Neural cell (in vitro differentiated cells): Measurements from ENCODE around the gene DERL3. TPM values are rescaled to one million over a fixed set of nuclear protein-coding genes. Genes with fewer than 3 reads are reported as not detected.

Experiments used
- H2AFZ ChIP-seq: fragments of 200-600, 300-800 bp; sonication (generic), shearing (Covaris generic); 2 replicates; pipeline ENCODE4 v1.6.0; 2014; ENCODE audit warnings: low read depth, mild to moderate bottlenecking, antibody characterized with exemption, low read length, moderate library complexity
- H3F3A ChIP-seq: fragments of 200-600 bp; shearing (Covaris generic); 2 replicates; pipeline ENCODE4 v1.6.1; 2016; ENCODE audit warnings: mild to moderate bottlenecking, moderate library complexity, mixed read lengths, antibody characterized with exemption, low read length; ENCODE audit not compliant: insufficient read depth, poor library complexity, severe bottlenecking
- H3K27ac ChIP-seq: fragments of 200-600, 300-800 bp; sonication (generic), shearing (Covaris generic); 2 replicates; pipeline ENCODE4 v1.5.1; 2014; ENCODE audit warnings: mild to moderate bottlenecking, low read length, moderate library complexity
- H3K27me3 ChIP-seq: fragments of 300-800, 200-600 bp; sonication (generic), shearing (Covaris generic); 2 replicates; pipeline ENCODE4 v1.6.0; 2014; ENCODE audit warnings: mild to moderate bottlenecking, low read depth, low read length, moderate library complexity; ENCODE audit not compliant: insufficient read depth
- H3K36me3 ChIP-seq: fragments of 300-800, 200-600 bp; sonication (generic), shearing (Covaris generic); 2 replicates; pipeline ENCODE4 v1.5.1; 2014; ENCODE audit warnings: mild to moderate bottlenecking, antibody characterized with exemption, low read length, moderate library complexity; ENCODE audit not compliant: insufficient read depth
- H3K4me2 ChIP-seq: fragments of 300-800, 200-600 bp; sonication (generic), shearing (Covaris generic); 2 replicates; pipeline ENCODE4 v1.6.0; 2014; ENCODE audit warnings: mild to moderate bottlenecking, low read length
- H3K4me3 ChIP-seq: fragments of 300-800, 200-600 bp; sonication (generic), shearing (Covaris generic); 2 replicates; pipeline ENCODE4 v1.5.1; 2014; ENCODE audit warnings: mild to moderate bottlenecking, low read length, moderate library complexity
- H3K79me2 ChIP-seq: fragments of 200-600 bp; shearing (Covaris generic); replicated peaks from 2 replicates; pipeline ENCODE4 v1.6.0; 2014; ENCODE audit warnings: mild to moderate bottlenecking, low read length, moderate library complexity; ENCODE audit not compliant: insufficient read depth
- H3K9ac ChIP-seq: fragments of 300-800, 200-600 bp; sonication (generic), shearing (Covaris generic); 2 replicates; pipeline ENCODE4 v1.6.1; 2016; ENCODE audit warnings: mild to moderate bottlenecking, low read length, mixed read lengths
- H3K9me2 ChIP-seq: fragments of 200-600 bp; shearing (Covaris generic); 2 replicates; pipeline ENCODE4 v1.6.1; 2016; ENCODE audit warnings: mild to moderate bottlenecking, low read length, mixed read lengths; ENCODE audit not compliant: insufficient read depth
- H3K9me3 ChIP-seq: fragments of 200-600, 300-800 bp; sonication (generic), shearing (Covaris generic); 2 replicates; pipeline ENCODE4 v1.6.1; 2016; ENCODE audit warnings: mild to moderate bottlenecking, mixed run types, low read length, moderate library complexity, mixed read lengths
- H4K20me1 ChIP-seq: fragments of 200-600 bp; shearing (Covaris generic); 2 replicates; pipeline ENCODE4 v1.6.1; 2016; ENCODE audit warnings: mild to moderate bottlenecking, mixed run types; ENCODE audit not compliant: insufficient read depth
- CTCF ChIP-seq: fragments of 450-650 bp; IDR thresholded peaks from 2 replicates; pipeline ENCODE4 v1.5.1; 2014; ENCODE audit warnings: antibody characterized with exemption, mild to moderate bottlenecking, moderate library complexity; ENCODE audit not compliant: poor library complexity, severe bottlenecking
- EP300 ChIP-seq: fragments of 450-650 bp; conservative IDR thresholded peaks from 2 replicates; pipeline ENCODE4 v1.6.1; 2014; ENCODE audit warnings: antibody characterized with exemption, mild to moderate bottlenecking, moderate library complexity; ENCODE audit not compliant: poor library complexity, severe bottlenecking
- EZH2 ChIP-seq: fragments of 200-600, 300-800 bp; shearing (Covaris generic), sonication (generic); IDR thresholded peaks from 2 replicates; pipeline ENCODE4 v1.6.1; 2014; ENCODE audit warnings: antibody characterized with exemption, low read length, borderline replicate concordance, mild to moderate bottlenecking; ENCODE audit not compliant: insufficient read depth, poor library complexity, severe bottlenecking
- MXI1 ChIP-seq: fragments of 450-650 bp; conservative IDR thresholded peaks from 2 replicates; pipeline ENCODE4 v1.6.1; 2014; ENCODE audit warnings: antibody characterized with exemption, mild to moderate bottlenecking; ENCODE audit not compliant: poor library complexity, severe bottlenecking
- POLR2AphosphoS5 ChIP-seq: IDR thresholded peaks from 2 replicates; pipeline ENCODE4 v1.6.1; 2012
- RAD21 ChIP-seq: fragments of 450-650 bp; conservative IDR thresholded peaks from 2 replicates; pipeline ENCODE4 v1.6.1; 2014; ENCODE audit warnings: antibody characterized with exemption, mild to moderate bottlenecking, moderate library complexity
- SMC3 ChIP-seq: fragments of 450-650 bp; conservative IDR thresholded peaks from 2 replicates; pipeline ENCODE4 v1.6.1; 2014; ENCODE audit warnings: antibody characterized with exemption, mild to moderate bottlenecking, moderate library complexity; ENCODE audit not compliant: poor library complexity
- TAF1 ChIP-seq: IDR thresholded peaks from 2 replicates; pipeline ENCODE4 v1.6.1; 2012; ENCODE audit warnings: low read depth
- polyA plus RNA-seq: library from polyadenylated mRNA; depleted of rRNA; stranded (reverse); fragments of >200 nt; gene quantifications from 2 replicates; pipeline ENCODE4 v1.2.3, GENCODE V29; 2014
- TF ChIP-seq, protein P1 (sequence below): IDR thresholded peaks from 2 replicates; pipeline ENCODE4 v1.6.1; 2012; ENCODE audit warnings: borderline replicate concordance

The DERL3 gene
- polyA plus RNA-seq, 1 donor from 2014 or later, result 0.84 TPM

DNA sequence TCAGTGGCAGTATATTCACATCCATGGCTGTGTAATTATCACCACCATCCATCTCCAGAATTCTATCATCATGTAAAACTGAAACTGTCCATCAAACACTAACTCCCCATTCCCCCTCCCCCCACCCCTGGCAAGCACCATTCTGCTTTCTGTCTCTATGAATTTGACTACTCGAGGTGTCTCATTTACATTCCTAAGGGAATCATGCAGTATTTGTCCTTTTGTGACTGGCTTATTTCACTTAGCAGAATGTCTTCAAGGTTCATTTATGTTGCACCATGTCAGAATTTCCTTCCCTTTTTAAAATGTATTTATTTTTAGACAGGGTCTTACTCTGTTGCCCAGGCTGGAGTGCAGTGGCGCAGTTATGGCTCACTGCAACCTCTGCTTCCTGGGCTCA, 20.3 kb downstream of the DERL3 start:
- Histone ChIP-seq H3K27ac (no peak overlapping the region), H3K27me3 (no peaks in the 10 kb centered on the region), H3K4me2 (no peak overlapping the region), H3K9me3 (no peaks in the 10 kb centered on the region), H3K9ac (no peak overlapping the region), H3F3A (no peaks in the 10 kb centered on the region), H3K4me3 (no peak overlapping the region), H3K9me2 (no peaks in the 10 kb centered on the region), H3K79me2 (no peaks in the 10 kb centered on the region), H3K36me3 (peaks cover 13% of the 10 kb centered on the region), H4K20me1 (no peaks in the 10 kb centered on the region), H2AFZ (no peak overlapping the region)
- TF ChIP-seq EP300 (no peak), RAD21 (no peak), CTCF (no peak), POLR2AphosphoS5 (no peak), SMC3 (no peak), TAF1 (no peak), EZH2 (no peak), MXI1 (no peak)
- TF ChIP-seq, protein P1, sequence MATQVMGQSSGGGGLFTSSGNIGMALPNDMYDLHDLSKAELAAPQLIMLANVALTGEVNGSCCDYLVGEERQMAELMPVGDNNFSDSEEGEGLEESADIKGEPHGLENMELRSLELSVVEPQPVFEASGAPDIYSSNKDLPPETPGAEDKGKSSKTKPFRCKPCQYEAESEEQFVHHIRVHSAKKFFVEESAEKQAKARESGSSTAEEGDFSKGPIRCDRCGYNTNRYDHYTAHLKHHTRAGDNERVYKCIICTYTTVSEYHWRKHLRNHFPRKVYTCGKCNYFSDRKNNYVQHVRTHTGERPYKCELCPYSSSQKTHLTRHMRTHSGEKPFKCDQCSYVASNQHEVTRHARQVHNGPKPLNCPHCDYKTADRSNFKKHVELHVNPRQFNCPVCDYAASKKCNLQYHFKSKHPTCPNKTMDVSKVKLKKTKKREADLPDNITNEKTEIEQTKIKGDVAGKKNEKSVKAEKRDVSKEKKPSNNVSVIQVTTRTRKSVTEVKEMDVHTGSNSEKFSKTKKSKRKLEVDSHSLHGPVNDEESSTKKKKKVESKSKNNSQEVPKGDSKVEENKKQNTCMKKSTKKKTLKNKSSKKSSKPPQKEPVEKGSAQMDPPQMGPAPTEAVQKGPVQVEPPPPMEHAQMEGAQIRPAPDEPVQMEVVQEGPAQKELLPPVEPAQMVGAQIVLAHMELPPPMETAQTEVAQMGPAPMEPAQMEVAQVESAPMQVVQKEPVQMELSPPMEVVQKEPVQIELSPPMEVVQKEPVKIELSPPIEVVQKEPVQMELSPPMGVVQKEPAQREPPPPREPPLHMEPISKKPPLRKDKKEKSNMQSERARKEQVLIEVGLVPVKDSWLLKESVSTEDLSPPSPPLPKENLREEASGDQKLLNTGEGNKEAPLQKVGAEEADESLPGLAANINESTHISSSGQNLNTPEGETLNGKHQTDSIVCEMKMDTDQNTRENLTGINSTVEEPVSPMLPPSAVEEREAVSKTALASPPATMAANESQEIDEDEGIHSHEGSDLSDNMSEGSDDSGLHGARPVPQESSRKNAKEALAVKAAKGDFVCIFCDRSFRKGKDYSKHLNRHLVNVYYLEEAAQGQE, result no peak

GRCh38 chr22:23817146-23817545, 21.7 kb downstream of the DERL3 start:
- no peaks in the 10 kb centered on the region for H3F3A ChIP-seq
- H3K4me2 ChIP-seq, result no peak overlapping the region
- no peaks in the 10 kb centered on the region for H3K9me2 ChIP-seq
- H3K79me2 ChIP-seq, result no peaks in the 10 kb centered on the region
- peaks cover 13% of the 10 kb centered on the region for H3K36me3 ChIP-seq
- H3K27ac ChIP-seq, result no peak overlapping the region
- TF ChIP-seq POLR2AphosphoS5, result no peak
- no peak for TF ChIP-seq RAD21
- TF ChIP-seq EP300, result no peak
- TF ChIP-seq, protein P1, result no peak
- TF ChIP-seq TAF1, result no peak
- no peak for TF ChIP-seq MXI1
- no peak for TF ChIP-seq SMC3
- no peak for TF ChIP-seq EZH2
- TF ChIP-seq CTCF, result no peak
- no peak overlapping the region for H3K4me3 ChIP-seq
- H4K20me1 ChIP-seq, result no peaks in the 10 kb centered on the region
- H3K9ac ChIP-seq, result no peak overlapping the region
- no peaks in the 10 kb centered on the region for H3K9me3 ChIP-seq
- no peaks in the 10 kb centered on the region for H3K27me3 ChIP-seq
- no peak overlapping the region for H2AFZ ChIP-seq
